ENCODE measurements around the gene EIF4E3.

Gene EIF4E3

DNA sequence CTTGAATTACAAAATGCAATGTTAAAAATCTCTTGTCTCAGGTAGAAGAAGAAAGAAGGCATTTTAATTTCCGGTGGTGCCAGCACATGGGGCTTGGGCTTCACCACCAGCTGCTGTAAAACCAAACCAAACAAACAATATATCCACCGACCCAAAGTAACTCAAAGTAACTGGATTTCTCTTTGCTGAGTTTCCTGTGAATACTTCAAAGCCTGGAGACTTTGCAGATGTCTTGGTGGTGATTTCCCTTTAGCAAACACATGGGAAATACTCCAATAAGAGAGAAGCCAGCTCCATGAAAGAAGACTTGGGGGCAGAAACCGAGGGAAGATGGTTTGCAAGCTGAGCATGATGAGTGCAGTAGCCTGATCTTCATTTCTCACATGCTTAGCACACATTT, 62.6 kb downstream of the EIF4E3 start:
- TF ChIP-seq CSDC2 (CRISPR knock-in tag; IDR thresholded peaks at IDR 0.05) (no peak), ZNF565 (CRISPR knock-in tag; conservative IDR thresholded peaks at IDR 0.05; ENCODE audit: low read depth) (no peak), OSR1 (CRISPR knock-in tag; IDR thresholded peaks at IDR 0.05) (no peak), TCF4 (CRISPR knock-in tag; IDR thresholded peaks at IDR 0.05; ENCODE audit: borderline replicate concordance) (no peak), RARB (CRISPR knock-in tag; IDR thresholded peaks at IDR 0.05) (no peak), ZNF70 (CRISPR knock-in tag; IDR thresholded peaks at IDR 0.05) (no peak), ZFP3 (CRISPR knock-in tag; IDR thresholded peaks at IDR 0.05) (no peak), PPARA (CRISPR knock-in tag; IDR thresholded peaks at IDR 0.05; ENCODE audit: borderline replicate concordance) (no peak), ZC3H10 (CRISPR knock-in tag; IDR thresholded peaks at IDR 0.05) (no peak), SNAI2 (CRISPR knock-in tag; IDR thresholded peaks at IDR 0.05) (no peak), ZFP30 (CRISPR knock-in tag; IDR thresholded peaks at IDR 0.05) (no peak), GLIS3 (CRISPR knock-in tag; IDR thresholded peaks at IDR 0.05) (no peak), ZNF8 (CRISPR knock-in tag; IDR thresholded peaks at IDR 0.05) (no peak), TOX (CRISPR knock-in tag; IDR thresholded peaks at IDR 0.05; ENCODE audit: borderline replicate concordance) (no peak), ESRRG (CRISPR knock-in tag; IDR thresholded peaks at IDR 0.05) (no peak)
- TF ChIP-seq, protein P1, sequence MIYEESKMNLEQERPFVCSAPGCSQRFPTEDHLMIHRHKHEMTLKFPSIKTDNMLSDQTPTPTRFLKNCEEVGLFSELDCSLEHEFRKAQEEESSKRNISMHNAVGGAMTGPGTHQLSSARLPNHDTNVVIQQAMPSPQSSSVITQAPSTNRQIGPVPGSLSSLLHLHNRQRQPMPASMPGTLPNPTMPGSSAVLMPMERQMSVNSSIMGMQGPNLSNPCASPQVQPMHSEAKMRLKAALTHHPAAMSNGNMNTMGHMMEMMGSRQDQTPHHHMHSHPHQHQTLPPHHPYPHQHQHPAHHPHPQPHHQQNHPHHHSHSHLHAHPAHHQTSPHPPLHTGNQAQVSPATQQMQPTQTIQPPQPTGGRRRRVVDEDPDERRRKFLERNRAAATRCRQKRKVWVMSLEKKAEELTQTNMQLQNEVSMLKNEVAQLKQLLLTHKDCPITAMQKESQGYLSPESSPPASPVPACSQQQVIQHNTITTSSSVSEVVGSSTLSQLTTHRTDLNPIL (CRISPR knock-in tag; IDR thresholded peaks at IDR 0.05; ENCODE audit: low read depth): no peak
- TF ChIP-seq, protein P2, sequence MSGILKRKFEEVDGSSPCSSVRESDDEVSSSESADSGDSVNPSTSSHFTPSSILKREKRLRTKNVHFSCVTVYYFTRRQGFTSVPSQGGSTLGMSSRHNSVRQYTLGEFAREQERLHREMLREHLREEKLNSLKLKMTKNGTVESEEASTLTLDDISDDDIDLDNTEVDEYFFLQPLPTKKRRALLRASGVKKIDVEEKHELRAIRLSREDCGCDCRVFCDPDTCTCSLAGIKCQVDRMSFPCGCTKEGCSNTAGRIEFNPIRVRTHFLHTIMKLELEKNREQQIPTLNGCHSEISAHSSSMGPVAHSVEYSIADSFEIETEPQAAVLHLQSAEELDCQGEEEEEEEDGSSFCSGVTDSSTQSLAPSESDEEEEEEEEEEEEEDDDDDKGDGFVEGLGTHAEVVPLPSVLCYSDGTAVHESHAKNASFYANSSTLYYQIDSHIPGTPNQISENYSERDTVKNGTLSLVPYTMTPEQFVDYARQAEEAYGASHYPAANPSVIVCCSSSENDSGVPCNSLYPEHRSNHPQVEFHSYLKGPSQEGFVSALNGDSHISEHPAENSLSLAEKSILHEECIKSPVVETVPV (CRISPR knock-in tag; IDR thresholded peaks at IDR 0.05): no peak
- TF ChIP-seq, protein P3, sequence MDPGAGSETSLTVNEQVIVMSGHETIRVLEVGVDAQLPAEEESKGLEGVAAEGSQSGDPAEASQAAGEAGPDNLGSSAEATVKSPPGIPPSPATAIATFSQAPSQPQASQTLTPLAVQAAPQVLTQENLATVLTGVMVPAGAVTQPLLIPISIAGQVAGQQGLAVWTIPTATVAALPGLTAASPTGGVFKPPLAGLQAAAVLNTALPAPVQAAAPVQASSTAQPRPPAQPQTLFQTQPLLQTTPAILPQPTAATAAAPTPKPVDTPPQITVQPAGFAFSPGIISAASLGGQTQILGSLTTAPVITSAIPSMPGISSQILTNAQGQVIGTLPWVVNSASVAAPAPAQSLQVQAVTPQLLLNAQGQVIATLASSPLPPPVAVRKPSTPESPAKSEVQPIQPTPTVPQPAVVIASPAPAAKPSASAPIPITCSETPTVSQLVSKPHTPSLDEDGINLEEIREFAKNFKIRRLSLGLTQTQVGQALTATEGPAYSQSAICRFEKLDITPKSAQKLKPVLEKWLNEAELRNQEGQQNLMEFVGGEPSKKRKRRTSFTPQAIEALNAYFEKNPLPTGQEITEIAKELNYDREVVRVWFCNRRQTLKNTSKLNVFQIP (CRISPR knock-in tag; IDR thresholded peaks at IDR 0.05; ENCODE audit: borderline replicate concordance, low read depth): no peak
- TF ChIP-seq, protein P4, sequence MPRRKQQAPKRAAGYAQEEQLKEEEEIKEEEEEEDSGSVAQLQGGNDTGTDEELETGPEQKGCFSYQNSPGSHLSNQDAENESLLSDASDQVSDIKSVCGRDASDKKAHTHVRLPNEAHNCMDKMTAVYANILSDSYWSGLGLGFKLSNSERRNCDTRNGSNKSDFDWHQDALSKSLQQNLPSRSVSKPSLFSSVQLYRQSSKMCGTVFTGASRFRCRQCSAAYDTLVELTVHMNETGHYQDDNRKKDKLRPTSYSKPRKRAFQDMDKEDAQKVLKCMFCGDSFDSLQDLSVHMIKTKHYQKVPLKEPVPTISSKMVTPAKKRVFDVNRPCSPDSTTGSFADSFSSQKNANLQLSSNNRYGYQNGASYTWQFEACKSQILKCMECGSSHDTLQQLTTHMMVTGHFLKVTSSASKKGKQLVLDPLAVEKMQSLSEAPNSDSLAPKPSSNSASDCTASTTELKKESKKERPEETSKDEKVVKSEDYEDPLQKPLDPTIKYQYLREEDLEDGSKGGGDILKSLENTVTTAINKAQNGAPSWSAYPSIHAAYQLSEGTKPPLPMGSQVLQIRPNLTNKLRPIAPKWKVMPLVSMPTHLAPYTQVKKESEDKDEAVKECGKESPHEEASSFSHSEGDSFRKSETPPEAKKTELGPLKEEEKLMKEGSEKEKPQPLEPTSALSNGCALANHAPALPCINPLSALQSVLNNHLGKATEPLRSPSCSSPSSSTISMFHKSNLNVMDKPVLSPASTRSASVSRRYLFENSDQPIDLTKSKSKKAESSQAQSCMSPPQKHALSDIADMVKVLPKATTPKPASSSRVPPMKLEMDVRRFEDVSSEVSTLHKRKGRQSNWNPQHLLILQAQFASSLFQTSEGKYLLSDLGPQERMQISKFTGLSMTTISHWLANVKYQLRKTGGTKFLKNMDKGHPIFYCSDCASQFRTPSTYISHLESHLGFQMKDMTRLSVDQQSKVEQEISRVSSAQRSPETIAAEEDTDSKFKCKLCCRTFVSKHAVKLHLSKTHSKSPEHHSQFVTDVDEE (CRISPR knock-in tag; IDR thresholded peaks at IDR 0.05): no peak
- TF ChIP-seq, protein P5, sequence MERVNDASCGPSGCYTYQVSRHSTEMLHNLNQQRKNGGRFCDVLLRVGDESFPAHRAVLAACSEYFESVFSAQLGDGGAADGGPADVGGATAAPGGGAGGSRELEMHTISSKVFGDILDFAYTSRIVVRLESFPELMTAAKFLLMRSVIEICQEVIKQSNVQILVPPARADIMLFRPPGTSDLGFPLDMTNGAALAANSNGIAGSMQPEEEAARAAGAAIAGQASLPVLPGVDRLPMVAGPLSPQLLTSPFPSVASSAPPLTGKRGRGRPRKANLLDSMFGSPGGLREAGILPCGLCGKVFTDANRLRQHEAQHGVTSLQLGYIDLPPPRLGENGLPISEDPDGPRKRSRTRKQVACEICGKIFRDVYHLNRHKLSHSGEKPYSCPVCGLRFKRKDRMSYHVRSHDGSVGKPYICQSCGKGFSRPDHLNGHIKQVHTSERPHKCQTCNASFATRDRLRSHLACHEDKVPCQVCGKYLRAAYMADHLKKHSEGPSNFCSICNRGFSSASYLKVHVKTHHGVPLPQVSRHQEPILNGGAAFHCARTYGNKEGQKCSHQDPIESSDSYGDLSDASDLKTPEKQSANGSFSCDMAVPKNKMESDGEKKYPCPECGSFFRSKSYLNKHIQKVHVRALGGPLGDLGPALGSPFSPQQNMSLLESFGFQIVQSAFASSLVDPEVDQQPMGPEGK (CRISPR knock-in tag; IDR thresholded peaks at IDR 0.05; ENCODE audit: borderline replicate concordance): no peak
- ATAC-seq: no peak

DNA sequence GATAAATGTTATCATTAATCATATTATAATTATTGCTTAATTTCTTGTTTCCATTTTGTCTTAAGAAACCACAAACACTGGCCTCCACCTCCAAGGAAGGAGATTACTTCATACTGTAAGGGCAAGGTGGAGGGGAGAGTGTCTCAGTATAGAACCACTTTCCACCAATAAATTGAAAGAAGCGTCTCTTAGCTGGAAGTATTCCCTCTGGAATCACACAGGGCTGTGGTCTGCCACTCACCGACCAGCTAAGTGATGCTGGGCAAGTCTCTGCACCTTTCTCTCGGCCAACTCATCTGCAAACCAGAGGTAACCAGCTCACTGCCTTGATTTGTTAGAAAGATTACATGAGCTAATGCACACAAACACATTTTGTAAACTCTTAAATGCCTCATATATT, 63.1 kb downstream of the EIF4E3 start:
- no peak for ATAC-seq
- no peak for TF ChIP-seq ESRRG (CRISPR knock-in tag; IDR thresholded peaks at IDR 0.05)
- no peak for TF ChIP-seq SNAI2 (CRISPR knock-in tag; IDR thresholded peaks at IDR 0.05)
- no peak for TF ChIP-seq ARNTL (CRISPR knock-in tag; IDR thresholded peaks at IDR 0.05; ENCODE audit: borderline replicate concordance, low read depth)
- TF ChIP-seq OSR1 (CRISPR knock-in tag; IDR thresholded peaks at IDR 0.05): no peak
- no peak for TF ChIP-seq ZC3H10 (CRISPR knock-in tag; IDR thresholded peaks at IDR 0.05)
- TF ChIP-seq, protein P2 (CRISPR knock-in tag; IDR thresholded peaks at IDR 0.05): no peak
- no peak for TF ChIP-seq ZNF8 (CRISPR knock-in tag; IDR thresholded peaks at IDR 0.05)
- TF ChIP-seq GLIS3 (CRISPR knock-in tag; IDR thresholded peaks at IDR 0.05): no peak
- TF ChIP-seq TCF4 (CRISPR knock-in tag; IDR thresholded peaks at IDR 0.05; ENCODE audit: borderline replicate concordance): no peak
